ENCODE data around the gene PAX5. TPM values are rescaled to one million over a fixed set of nuclear protein-coding genes. Genes with fewer than 3 reads are reported as not detected.

The PAX5 gene
- total RNA-seq, 1 donor from 2014 or later, result 24.3 TPM

DNA sequence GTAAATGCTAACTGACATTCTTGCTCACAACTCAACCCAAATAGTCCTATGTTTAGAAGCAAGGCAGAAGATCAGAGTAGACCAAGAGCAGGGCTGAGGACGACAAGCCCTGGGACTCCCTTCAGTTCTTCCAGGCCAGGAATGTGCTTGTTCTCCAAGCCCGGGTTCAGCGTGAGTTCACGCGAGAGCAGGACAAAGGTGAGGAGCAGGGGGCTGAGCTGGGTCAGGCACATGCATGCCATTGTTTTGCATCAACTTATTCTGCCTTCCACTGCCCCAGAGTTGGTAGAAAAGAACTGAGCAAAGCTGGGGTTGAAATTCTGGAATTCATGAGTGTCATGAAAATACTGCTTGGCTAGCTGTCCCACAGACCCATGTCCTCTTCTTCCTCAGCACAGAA, 206.5 kb downstream of the PAX5 start:
- H3K4me3 Mint-ChIP-seq (ENCODE audit: unreplicated experiment), result no peak overlapping the region
- no peak for DNase-seq
- peaks cover 5% of the 10 kb centered on the region for H3K4me1 Mint-ChIP-seq (ENCODE audit: low read depth, unreplicated experiment)
- no peaks in the 10 kb centered on the region for H3K36me3 Mint-ChIP-seq (ENCODE audit: unreplicated experiment)
- no peaks in the 10 kb centered on the region for H3K9me3 Mint-ChIP-seq (ENCODE audit: unreplicated experiment)
- TF ChIP-seq, protein P1, sequence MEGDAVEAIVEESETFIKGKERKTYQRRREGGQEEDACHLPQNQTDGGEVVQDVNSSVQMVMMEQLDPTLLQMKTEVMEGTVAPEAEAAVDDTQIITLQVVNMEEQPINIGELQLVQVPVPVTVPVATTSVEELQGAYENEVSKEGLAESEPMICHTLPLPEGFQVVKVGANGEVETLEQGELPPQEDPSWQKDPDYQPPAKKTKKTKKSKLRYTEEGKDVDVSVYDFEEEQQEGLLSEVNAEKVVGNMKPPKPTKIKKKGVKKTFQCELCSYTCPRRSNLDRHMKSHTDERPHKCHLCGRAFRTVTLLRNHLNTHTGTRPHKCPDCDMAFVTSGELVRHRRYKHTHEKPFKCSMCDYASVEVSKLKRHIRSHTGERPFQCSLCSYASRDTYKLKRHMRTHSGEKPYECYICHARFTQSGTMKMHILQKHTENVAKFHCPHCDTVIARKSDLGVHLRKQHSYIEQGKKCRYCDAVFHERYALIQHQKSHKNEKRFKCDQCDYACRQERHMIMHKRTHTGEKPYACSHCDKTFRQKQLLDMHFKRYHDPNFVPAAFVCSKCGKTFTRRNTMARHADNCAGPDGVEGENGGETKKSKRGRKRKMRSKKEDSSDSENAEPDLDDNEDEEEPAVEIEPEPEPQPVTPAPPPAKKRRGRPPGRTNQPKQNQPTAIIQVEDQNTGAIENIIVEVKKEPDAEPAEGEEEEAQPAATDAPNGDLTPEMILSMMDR (IDR thresholded peaks at IDR 0.05; ENCODE audit: partially characterized antibody, unreplicated experiment), result no peak
- peaks cover 1% of the 10 kb centered on the region for H3K27me3 Mint-ChIP-seq (ENCODE audit: unreplicated experiment)
- H3K27ac Mint-ChIP-seq (ENCODE audit: unreplicated experiment), result no peak overlapping the region

DNA sequence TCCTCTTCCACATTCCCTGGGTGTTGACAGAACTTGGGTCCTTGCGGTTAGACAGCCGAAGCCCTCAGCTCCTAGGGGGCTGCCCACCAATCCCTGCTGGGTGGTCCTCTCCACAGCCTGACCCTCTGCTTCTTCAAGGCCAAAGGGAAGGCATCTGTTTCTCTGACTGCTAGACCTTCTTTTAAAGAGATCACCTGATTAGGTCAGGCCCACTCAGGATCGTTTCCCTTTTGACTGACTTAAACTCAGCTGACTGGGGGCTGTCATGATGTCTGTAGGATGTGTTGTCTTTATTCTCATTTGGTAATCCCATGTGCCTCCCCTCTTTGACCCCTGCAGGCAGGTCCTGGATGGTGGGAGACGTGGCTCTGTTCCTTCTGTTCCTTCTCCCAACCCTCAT, 207.5 kb downstream of the PAX5 start:
- H3K27me3 Mint-ChIP-seq (ENCODE audit: unreplicated experiment), result peaks cover 5% of the 10 kb centered on the region
- H3K4me1 Mint-ChIP-seq (ENCODE audit: low read depth, unreplicated experiment), result peaks cover 5% of the 10 kb centered on the region
- TF ChIP-seq, protein P1 (IDR thresholded peaks at IDR 0.05; ENCODE audit: partially characterized antibody, unreplicated experiment), result no peak
- no peak overlapping the region for H3K4me3 Mint-ChIP-seq (ENCODE audit: unreplicated experiment)
- no peak overlapping the region for H3K27ac Mint-ChIP-seq (ENCODE audit: unreplicated experiment)
- H3K9me3 Mint-ChIP-seq (ENCODE audit: unreplicated experiment), result no peaks in the 10 kb centered on the region
- H3K36me3 Mint-ChIP-seq (ENCODE audit: unreplicated experiment), result no peaks in the 10 kb centered on the region
- no peak for DNase-seq

DNA sequence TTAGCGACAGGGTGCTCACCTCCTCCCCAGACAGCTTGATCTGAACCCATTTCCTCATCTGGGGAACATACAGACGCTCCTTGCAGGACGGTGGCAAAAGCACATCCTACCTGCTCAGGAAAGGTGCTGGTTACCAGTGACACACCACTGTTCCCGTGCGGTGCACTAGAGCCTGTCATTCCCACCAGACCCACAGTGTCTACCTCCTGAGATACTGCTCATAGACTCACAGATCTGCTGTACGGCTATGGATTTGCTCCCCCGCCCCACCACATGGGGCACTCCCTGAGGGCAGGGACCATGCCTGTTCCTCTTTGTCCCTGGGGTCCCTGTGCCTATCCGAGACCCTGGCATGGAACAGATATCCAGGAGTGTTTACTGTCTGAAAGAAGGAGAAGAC, 208.9 kb downstream of the PAX5 start:
- Mint-ChIP-seq H3K4me1 (ENCODE audit: low read depth, unreplicated experiment) (peaks cover 8% of the 10 kb centered on the region), H3K27me3 (ENCODE audit: unreplicated experiment) (peaks cover 7% of the 10 kb centered on the region), H3K4me3 (ENCODE audit: unreplicated experiment) (no peak overlapping the region), H3K9me3 (ENCODE audit: unreplicated experiment) (peaks cover 2% of the 10 kb centered on the region), H3K36me3 (ENCODE audit: unreplicated experiment) (no peaks in the 10 kb centered on the region), H3K27ac (ENCODE audit: unreplicated experiment) (no peak overlapping the region)
- no peak for DNase-seq
- TF ChIP-seq, protein P1 (IDR thresholded peaks at IDR 0.05; ENCODE audit: partially characterized antibody, unreplicated experiment), result no peak

DNA sequence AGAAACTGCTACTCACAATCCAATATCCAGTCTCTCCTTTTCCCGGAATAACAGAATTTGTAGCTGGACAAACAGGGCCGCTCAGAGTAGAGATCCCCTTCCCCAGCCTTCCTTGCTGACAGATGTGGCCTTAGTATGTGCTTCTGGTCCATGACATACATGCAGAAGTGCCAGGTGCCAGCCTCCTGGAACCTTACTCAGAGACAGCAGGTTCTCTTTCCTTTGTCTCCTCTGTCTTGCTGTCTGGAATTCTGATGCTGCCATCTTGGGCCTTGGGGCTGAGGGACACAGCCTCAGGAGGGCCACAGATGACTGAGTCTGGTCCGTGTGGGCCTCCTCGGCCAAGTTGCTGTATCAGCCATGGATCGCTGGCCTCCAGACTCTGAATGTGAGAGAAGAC, 210.1 kb downstream of the PAX5 start:
- H3K36me3 Mint-ChIP-seq (ENCODE audit: unreplicated experiment), result no peaks in the 10 kb centered on the region
- H3K9me3 Mint-ChIP-seq (ENCODE audit: unreplicated experiment), result peaks cover 2% of the 10 kb centered on the region
- H3K27me3 Mint-ChIP-seq (ENCODE audit: unreplicated experiment), result peaks cover 9% of the 10 kb centered on the region
- no peak overlapping the region for H3K27ac Mint-ChIP-seq (ENCODE audit: unreplicated experiment)
- no peak overlapping the region for H3K4me3 Mint-ChIP-seq (ENCODE audit: unreplicated experiment)
- H3K4me1 Mint-ChIP-seq (ENCODE audit: low read depth, unreplicated experiment), result peaks cover 14% of the 10 kb centered on the region
- TF ChIP-seq, protein P1 (IDR thresholded peaks at IDR 0.05; ENCODE audit: partially characterized antibody, unreplicated experiment), result no peak
- DNase-seq, result no peak

DNA sequence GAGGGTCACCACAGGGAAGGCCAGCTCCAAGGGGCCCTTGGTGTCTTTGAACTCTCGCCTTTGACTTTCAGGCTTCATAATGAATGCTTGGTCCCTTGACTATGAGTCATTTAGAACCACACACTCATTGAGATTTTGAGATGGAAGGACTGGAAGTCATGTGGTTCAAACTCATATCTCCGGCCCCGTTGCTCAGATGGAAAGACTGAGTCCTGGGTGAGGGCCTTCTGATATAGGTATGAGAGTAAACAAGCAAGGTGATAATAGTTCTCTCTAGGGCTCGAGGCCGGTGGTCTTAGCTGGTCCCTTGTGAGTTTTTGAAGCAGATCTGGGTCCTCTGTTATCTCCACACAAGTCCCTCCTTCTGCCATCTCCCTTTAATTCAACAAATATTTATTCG, 210.6 kb downstream of the PAX5 start:
- Mint-ChIP-seq H3K27me3 (ENCODE audit: unreplicated experiment) (peaks cover 9% of the 10 kb centered on the region), H3K9me3 (ENCODE audit: unreplicated experiment) (peaks cover 2% of the 10 kb centered on the region), H3K4me3 (ENCODE audit: unreplicated experiment) (no peak overlapping the region), H3K4me1 (ENCODE audit: low read depth, unreplicated experiment) (peaks cover 18% of the 10 kb centered on the region), H3K27ac (ENCODE audit: unreplicated experiment) (no peak overlapping the region), H3K36me3 (ENCODE audit: unreplicated experiment) (no peaks in the 10 kb centered on the region)
- TF ChIP-seq, protein P1 (IDR thresholded peaks at IDR 0.05; ENCODE audit: partially characterized antibody, unreplicated experiment), result no peak
- no peak for DNase-seq
